GM12872 (cell line): ENCODE data around the gene TSPAN14.

Source experiments
- TF ChIP-seq, protein P1 (sequence below): IDR thresholded peaks from 3 replicates; pipeline ENCODE4 v1.5.1; 2011; ENCODE audit warnings: low read depth, mild to moderate bottlenecking, low read length, moderate library complexity; ENCODE audit not compliant: insufficient read depth

The TSPAN14 gene

DNA sequence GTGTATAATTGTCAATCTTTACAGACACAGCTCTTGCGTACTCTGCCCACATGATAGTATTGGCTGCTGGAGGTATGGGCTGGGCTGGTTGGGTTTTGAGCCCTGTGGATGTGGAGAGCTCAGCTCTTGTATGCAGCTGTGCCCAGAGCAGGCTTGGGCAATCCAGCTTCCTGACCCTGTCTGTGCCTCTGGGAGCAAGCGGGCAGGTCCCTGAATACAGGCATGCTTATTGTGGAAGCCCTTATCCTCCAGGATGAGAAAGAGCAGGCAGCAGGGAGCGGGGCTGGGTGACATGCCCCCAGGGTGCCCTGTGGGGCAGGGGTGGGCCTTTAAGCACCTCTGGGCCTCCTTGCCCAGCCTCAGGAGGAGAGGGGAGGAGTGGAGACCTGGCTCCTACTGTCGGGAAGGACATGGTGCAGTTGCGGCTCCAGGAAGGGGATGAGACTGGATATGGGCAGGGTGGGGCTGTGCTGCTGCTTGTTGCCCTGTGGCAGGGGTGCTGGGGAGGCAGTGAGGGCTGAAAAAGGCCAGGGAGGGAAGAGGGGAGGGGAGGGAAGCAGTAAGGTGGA lies 50.9 kb downstream of the TSPAN14 start:
- TF ChIP-seq, protein P1, sequence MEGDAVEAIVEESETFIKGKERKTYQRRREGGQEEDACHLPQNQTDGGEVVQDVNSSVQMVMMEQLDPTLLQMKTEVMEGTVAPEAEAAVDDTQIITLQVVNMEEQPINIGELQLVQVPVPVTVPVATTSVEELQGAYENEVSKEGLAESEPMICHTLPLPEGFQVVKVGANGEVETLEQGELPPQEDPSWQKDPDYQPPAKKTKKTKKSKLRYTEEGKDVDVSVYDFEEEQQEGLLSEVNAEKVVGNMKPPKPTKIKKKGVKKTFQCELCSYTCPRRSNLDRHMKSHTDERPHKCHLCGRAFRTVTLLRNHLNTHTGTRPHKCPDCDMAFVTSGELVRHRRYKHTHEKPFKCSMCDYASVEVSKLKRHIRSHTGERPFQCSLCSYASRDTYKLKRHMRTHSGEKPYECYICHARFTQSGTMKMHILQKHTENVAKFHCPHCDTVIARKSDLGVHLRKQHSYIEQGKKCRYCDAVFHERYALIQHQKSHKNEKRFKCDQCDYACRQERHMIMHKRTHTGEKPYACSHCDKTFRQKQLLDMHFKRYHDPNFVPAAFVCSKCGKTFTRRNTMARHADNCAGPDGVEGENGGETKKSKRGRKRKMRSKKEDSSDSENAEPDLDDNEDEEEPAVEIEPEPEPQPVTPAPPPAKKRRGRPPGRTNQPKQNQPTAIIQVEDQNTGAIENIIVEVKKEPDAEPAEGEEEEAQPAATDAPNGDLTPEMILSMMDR = no peak

DNA sequence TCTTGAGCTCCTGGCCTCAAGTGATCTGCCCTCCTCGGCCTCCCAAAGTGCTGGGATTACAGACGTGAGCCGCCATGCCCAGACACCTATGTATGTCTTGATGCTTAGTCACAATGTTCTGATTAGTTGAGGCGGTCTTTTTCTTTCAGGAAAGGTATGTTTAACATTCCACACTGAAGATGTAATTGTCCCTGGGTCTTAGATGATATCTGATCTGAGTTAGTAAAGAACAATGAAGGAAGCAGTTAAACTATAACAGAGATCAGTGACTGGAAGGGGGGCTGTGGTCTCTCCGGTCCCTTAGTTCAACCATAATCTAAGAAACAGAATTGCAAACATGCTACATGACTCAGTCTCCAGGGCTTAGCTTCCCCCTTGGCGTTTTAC lies 52.1 kb downstream of the TSPAN14 start:
- TF ChIP-seq, protein P1 = no peak

DNA sequence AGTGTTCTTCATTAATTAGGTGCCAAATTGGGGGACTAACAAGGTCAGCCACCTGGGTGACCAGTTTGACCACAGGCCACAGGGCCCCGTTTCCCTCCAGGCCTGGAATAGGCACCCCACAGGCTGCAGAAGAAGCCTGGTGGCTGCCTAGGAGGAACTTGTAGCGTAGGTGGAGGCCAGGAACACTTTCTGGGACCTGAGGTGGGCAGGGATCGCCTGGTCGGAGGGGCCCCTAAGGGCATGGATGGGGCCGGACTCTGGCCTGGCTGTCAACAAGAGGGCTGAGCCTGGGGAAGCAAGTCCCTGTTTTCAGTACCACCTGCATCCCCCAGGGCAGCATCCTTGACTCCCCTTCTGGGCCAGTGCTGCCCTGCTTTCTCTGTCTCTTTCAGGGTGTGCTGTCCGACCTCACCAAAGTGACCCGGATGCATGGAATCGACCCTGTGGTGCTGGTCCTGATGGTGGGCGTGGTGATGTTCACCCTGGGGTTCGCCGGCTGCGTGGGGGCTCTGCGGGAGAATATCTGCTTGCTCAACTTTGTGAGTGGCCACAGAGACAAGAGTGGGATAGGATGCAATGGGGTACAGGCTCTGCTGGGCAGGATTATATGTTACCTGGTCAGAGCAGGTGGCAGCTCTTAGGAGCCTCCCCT lies 52.9 kb downstream of the TSPAN14 start:
- TF ChIP-seq, protein P1 = no peak

DNA sequence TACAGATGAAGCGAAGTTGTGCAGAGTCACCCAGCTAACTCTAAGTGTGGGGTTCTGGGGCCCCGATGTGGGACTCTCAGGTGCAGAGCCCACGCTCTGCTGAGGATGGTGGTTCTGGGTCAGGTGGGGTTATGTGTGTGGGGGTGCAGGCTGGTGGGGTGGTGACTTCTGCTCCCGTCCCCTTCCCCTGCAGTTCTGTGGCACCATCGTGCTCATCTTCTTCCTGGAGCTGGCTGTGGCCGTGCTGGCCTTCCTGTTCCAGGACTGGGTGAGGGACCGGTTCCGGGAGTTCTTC lies 54.9 kb downstream of the TSPAN14 start:
- TF ChIP-seq, protein P1 = no peak

DNA sequence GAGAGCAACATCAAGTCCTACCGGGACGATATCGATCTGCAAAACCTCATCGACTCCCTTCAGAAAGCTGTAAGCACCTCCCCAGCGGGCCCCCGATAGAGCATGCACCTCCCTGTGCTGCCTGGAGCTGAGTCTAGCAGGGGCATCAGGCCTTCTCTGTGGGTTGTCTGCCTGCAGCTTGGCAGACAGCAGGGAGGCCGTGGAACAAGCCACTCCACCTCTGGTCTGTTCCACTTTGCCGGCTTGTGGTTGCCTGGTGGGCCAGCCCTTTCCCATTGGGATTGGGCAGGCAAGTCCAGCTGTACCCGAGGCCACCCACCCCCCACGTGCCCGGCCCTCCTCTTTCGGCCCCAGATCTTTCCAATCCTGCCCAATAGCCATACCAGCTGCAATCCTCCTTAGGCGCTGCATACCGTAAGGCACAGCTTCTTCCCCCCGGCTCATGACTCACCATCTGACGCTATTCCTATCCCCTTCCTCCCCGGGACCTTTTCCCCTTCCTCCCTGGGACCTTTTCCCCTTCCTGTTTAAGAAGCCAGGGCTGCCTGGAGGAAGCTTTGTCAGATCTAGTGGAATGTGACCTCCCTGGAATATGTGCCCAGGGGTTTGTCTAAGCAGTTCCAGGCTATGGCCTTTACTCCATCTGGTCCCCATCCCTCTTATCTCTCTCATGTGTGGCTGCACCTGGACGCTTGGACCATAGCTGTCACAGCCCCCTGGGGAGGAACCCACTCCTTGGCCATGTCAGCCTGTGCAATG lies 55.5 kb downstream of the TSPAN14 start:
- TF ChIP-seq, protein P1 = no peak

DNA sequence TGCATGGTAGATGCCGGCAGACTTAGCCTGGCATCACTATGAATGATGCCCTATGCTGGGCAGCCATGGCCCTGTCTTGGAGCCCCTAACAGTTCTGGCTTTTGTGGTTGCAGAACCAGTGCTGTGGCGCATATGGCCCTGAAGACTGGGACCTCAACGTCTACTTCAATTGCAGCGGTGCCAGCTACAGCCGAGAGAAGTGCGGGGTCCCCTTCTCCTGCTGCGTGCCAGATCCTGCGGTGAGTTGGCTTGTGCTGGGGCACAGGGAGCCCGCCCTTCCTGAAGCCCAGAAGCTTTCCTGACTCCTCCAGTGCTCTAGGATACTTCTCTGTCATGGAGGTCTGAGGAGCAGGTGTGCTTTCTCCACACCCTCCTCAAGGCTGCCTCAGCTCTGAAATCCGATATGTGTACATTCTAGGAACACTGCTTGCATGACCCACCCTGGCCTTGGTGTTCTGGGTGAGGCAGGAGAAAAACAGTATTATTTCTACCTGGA lies 58.0 kb downstream of the TSPAN14 start:
- TF ChIP-seq, protein P1 = no peak

DNA sequence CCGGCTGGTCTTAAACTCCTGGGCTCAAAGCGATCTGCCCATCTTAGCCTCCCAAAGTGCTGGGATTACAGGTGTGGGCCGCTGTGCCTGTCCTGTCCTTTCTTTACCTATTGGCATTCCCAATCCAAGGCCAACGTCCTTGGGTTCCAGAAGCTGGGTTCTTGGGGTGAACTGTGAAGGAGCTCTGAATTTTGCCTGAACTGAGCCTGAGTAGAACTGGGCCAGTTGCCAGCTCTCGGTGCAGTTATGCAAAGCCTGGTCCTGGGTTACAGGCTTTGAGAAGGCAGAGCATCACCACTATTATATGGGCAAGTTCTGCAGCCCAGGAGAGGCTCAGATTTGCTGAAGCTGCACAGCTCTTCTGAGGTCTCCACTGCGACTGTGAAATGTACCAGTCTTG lies 59.0 kb downstream of the TSPAN14 start:
- TF ChIP-seq, protein P1 = no peak
